GM12878 (cell line): ENCODE results near the gene AXL. TPM values are rescaled to one million over a fixed set of nuclear protein-coding genes. Genes with fewer than 3 reads are reported as not detected.

Experiments used
- ATAC-seq: fragments of 200-7000 bp; cut with Tn5 transposase; 3 replicates; pipeline ENCODE4 v1.9.1; 2020; ENCODE audit warnings: mild to moderate bottlenecking, moderate library complexity
- BruUV-seq: library from RNA; stranded (reverse); fragments of 400-500 nt; replicated peaks from 2 replicates; lab custom pipeline; 2021; lab: Mats Ljungman, UMichigan
- CTCF ChIA-PET: fragments of 300-600 bp; sonication (Branson Sonifier 250); formaldehyde crosslinking; extraction: SDS; loops from one replicate; lab custom pipeline; 2021; ENCODE audit warnings: inconsistent platforms; lab: Yijun Ruan, JAX
- POLR2A ChIA-PET: fragments of 350-600 bp; formaldehyde crosslinking; extraction: SDS; loops from one replicate; lab custom pipeline; 2021; ENCODE audit warnings: inconsistent platforms; lab: Charles Lee
- RAD21 ChIA-PET: fragments of 300-600 bp; sonication (Branson Sonifier 250); formaldehyde crosslinking; loops from one replicate; lab custom pipeline; 2023; ENCODE audit warnings: antibody characterized with exemption; ENCODE audit not compliant: unreplicated experiment; lab: Charles Lee
- SMC1A ChIA-PET: fragments of 300-600 bp; sonication (Branson Sonifier 250); formaldehyde crosslinking; loops from one replicate; lab custom pipeline; 2023; ENCODE audit not compliant: unreplicated experiment, uncharacterized antibody; lab: Charles Lee
- DNase-seq: peaks from one replicate; pipeline ENCODE4 v3.0.0-alpha.2; 2011; ENCODE audit warnings: low read depth, low spot score
- FAIRE-seq: peaks from 3 replicates; lab custom pipeline; 2011; peaks lifted over from hg19 to GRCh38; lab: Jason Lieb, UNC
- H2AFZ ChIP-seq: 2 replicates; pipeline ENCODE4 v1.6.0; 2011; ENCODE audit warnings: low read depth, low read length, control low read depth; ENCODE audit not compliant: control insufficient read depth
- H3K27ac ChIP-seq: 2 replicates; pipeline ENCODE4 v1.5.1; 2011; ENCODE audit warnings: control low read depth; ENCODE audit not compliant: control insufficient read depth, insufficient read depth
- H3K27me3 ChIP-seq, 2 experiments: replicated peaks in 1 of 2; 2 replicates each; pipeline versions ENCODE4 v1.6.0 to v1.6.1; 2011; ENCODE audit warnings: low read length in 1 of 2; ENCODE audit not compliant: control insufficient read depth in 2 of 2, insufficient read depth in 2 of 2
- H3K36me3 ChIP-seq, 2 experiments: 2 replicates each; pipeline ENCODE4 v1.5.1; 2011; ENCODE audit warnings: low read length in 1 of 2; ENCODE audit not compliant: control insufficient read depth in 2 of 2, insufficient read depth in 2 of 2
- H3K4me1 ChIP-seq: 2 replicates; pipeline ENCODE4 v1.6.1; 2011; ENCODE audit warnings: mild to moderate bottlenecking, low read length, moderate library complexity, mixed read lengths; ENCODE audit not compliant: control insufficient read depth, insufficient read depth
- H3K4me2 ChIP-seq: 2 replicates; pipeline ENCODE4 v1.6.0; 2011; ENCODE audit warnings: control low read depth; ENCODE audit not compliant: control insufficient read depth, insufficient read depth
- H3K4me3 ChIP-seq: fragments of 200-600 bp; sonication (generic); 2 replicates; pipeline ENCODE4 v1.5.1; 2016
- H3K79me2 ChIP-seq: 2 replicates; pipeline ENCODE4 v1.6.0; 2011; ENCODE audit warnings: low read length; ENCODE audit not compliant: control insufficient read depth, insufficient read depth
- H3K9ac ChIP-seq: 2 replicates; pipeline ENCODE4 v1.8.0; 2011; ENCODE audit warnings: low read length, control low read depth, mixed read lengths; ENCODE audit not compliant: control insufficient read depth, insufficient read depth
- H3K9me3 ChIP-seq: replicated peaks from 3 replicates; pipeline ENCODE4 v1.5.1; 2011; ENCODE audit warnings: mild to moderate bottlenecking, low read length; ENCODE audit not compliant: control insufficient read depth, insufficient read depth
- H4K20me1 ChIP-seq: 2 replicates; pipeline ENCODE4 v1.6.0; 2011; ENCODE audit not compliant: control insufficient read depth, insufficient read depth
- BMI1 ChIP-seq: fragments of 450-650 bp; IDR thresholded peaks from 2 replicates; pipeline ENCODE4 v1.6.1; 2016; ENCODE audit warnings: mild to moderate bottlenecking, moderate library complexity, borderline replicate concordance
- EGR1 ChIP-seq, 2 experiments: IDR thresholded peaks; 1 replicate in 1 of 2; 2 replicates in 1 of 2; pipeline ENCODE4 v1.6.1; 2011 to 2012; ENCODE audit warnings: low read depth in 2 of 2, low read length in 2 of 2, borderline replicate concordance in 1 of 2, mild to moderate bottlenecking in 1 of 2, moderate library complexity in 1 of 2
- EZH2 ChIP-seq: IDR thresholded peaks from 2 replicates; pipeline ENCODE4 v1.6.1; 2012; ENCODE audit warnings: low read depth, mild to moderate bottlenecking, control low read depth, inconsistent platforms, low read length, borderline replicate concordance; ENCODE audit not compliant: control insufficient read depth
- MYB ChIP-seq: fragments of 150-350 bp; IDR thresholded peaks from 2 replicates; pipeline ENCODE4 v1.6.1; 2014; ENCODE audit warnings: mild to moderate bottlenecking, low read depth, low read length, borderline replicate concordance
- POLR2AphosphoS5 ChIP-seq: IDR thresholded peaks from 2 replicates; pipeline ENCODE4 v1.6.1; 2011; ENCODE audit warnings: mild to moderate bottlenecking, low read length, inconsistent platforms
- RB1 ChIP-seq: fragments of 450-650 bp; formaldehyde crosslinking; IDR thresholded peaks from 2 replicates; pipeline ENCODE4 v1.6.1; 2017; ENCODE audit warnings: mild to moderate bottlenecking, borderline replicate concordance
- SKIL ChIP-seq: fragments of 450-650 bp; IDR thresholded peaks from 2 replicates; pipeline ENCODE4 v1.6.1; 2017; ENCODE audit warnings: mild to moderate bottlenecking, low read depth, inconsistent platforms; ENCODE audit not compliant: poor library complexity, severe bottlenecking
- TCF3 ChIP-seq: IDR thresholded peaks from 2 replicates; pipeline ENCODE4 v1.6.1; 2012; ENCODE audit warnings: low read depth, mild to moderate bottlenecking, low read length, borderline replicate concordance; ENCODE audit not compliant: insufficient read depth
- ZNF24 ChIP-seq: fragments of 450-650 bp; IDR thresholded peaks from 2 replicates; pipeline ENCODE4 v1.6.1; 2017; ENCODE audit warnings: antibody characterized with exemption, mild to moderate bottlenecking
- WGBS: methylation state at CpG from one replicate; pipeline ENCODE4 v1.1.6; 2016; ENCODE audit warnings: low lambda C conversion rate; ENCODE audit not compliant: insufficient replicate concordance, insufficient coverage; ENCODE audit errors: missing lambda C conversion rate; 5-methylcytosine and 5-hydroxymethylcytosine counted together
- in situ Hi-C: fragments of 300-500 bp; cut with MboI; formaldehyde crosslinking; loops from 9 replicates; pipeline ENCODE4 v1.14.3; 2018; ENCODE audit warnings: mixed read lengths
- intact Hi-C: fragments of 100-400 bp; cut with micrococcal nuclease; formaldehyde crosslinking; loops from one replicate; pipeline ENCODE4 v1.14.2; 2022; ENCODE audit not compliant: unreplicated experiment
- polyA plus RNA-seq, 11 experiments: library from polyadenylated mRNA; depleted of rRNA in 4 of 11; unstranded in 6 of 11; stranded (reverse) in 5 of 11; fragments of >200 nt; fragmentation: Nextera tagmentation in 4 of 11; fragmentation: Illumina TruSeq in 1 of 11; extraction: Ambion mirVana in 4 of 11; extraction: Trizol in 1 of 11; gene quantifications; 1 replicate in 1 of 11; 2 replicates in 10 of 11; pipeline versions ENCODE4 v1.2.1 to v1.2.3, GENCODE V29; 2011 to 2016; ENCODE audit warnings: inconsistent platforms in 2 of 11, missing spikeins in 2 of 11, low read depth in 1 of 11
- total RNA-seq, 4 experiments: library from RNA; depleted of rRNA in 3 of 4; stranded (reverse); fragments of >200 nt in 3 of 4; fragmentation: Illumina TruSeq in 1 of 4; extraction: Trizol in 1 of 4; gene quantifications; 2 replicates each; pipeline versions ENCODE4 v1.2.1 to v1.2.3, GENCODE V29; 2013 to 2021
- TF ChIP-seq, protein P1 (sequence below): IDR thresholded peaks from 2 replicates; pipeline ENCODE4 v1.6.1; 2012; ENCODE audit warnings: low read length, inconsistent platforms
- TF ChIP-seq, protein P2 (sequence below): fragments of 450-650 bp; IDR thresholded peaks from 2 replicates; pipeline ENCODE4 v1.6.1; 2016; ENCODE audit warnings: mild to moderate bottlenecking, moderate library complexity, borderline replicate concordance

The AXL gene
- total and polyA plus RNA-seq, 10 of the 15 experiments (the other 5 are each of a cell fraction or from before 2014, with no cell fraction given), result under 0.01 to 0.33 (median 0.07) TPM; not detected in 4

- ChIA-PET CTCF (interaction anchor here (1.0 kb wide), 1 partner anchor 10 kb away, joined by 3 read pairs; no protein-coding TSS in a partner anchor), RAD21 (no interaction called here), SMC1A (no interaction called here), POLR2A (no interaction called here)
- H2AFZ ChIP-seq, result no peak overlapping the region
- peaks cover 0 to 2% of the 10 kb centered on the region in 2 experiments; a peak in 2 of 4 replicates for H3K27me3 ChIP-seq
- no peak overlapping the region for H3K4me2 ChIP-seq
- no peaks in the 10 kb centered on the region for H3K4me1 ChIP-seq
- no peak for ATAC-seq
- in situ Hi-C loops, result no loop called here
- no peaks in the 10 kb centered on the region for H3K9me3 ChIP-seq
- FAIRE-seq, result no peak
- no peaks in the 10 kb centered on the region for H4K20me1 ChIP-seq
- intact Hi-C loops, result no loop called here
- BruUV-seq, result no TSS peak
- no peak overlapping the region for H3K4me3 ChIP-seq
- no peak for TF ChIP-seq EGR1 (IDR thresholded peaks at IDR 0.05; ENCODE audit: borderline replicate concordance in 1 of 2, low read depth in 2 of 2, low read length in 2 of 2)
- TF ChIP-seq ZNF24, result no peak
- TF ChIP-seq, protein P1, sequence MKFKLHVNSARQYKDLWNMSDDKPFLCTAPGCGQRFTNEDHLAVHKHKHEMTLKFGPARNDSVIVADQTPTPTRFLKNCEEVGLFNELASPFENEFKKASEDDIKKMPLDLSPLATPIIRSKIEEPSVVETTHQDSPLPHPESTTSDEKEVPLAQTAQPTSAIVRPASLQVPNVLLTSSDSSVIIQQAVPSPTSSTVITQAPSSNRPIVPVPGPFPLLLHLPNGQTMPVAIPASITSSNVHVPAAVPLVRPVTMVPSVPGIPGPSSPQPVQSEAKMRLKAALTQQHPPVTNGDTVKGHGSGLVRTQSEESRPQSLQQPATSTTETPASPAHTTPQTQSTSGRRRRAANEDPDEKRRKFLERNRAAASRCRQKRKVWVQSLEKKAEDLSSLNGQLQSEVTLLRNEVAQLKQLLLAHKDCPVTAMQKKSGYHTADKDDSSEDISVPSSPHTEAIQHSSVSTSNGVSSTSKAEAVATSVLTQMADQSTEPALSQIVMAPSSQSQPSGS, result no peak
- TF ChIP-seq BMI1, result no peak
- no peak for TF ChIP-seq MYB
- TF ChIP-seq SKIL, result no peak
- no peak for TF ChIP-seq POLR2AphosphoS5
- no peak for TF ChIP-seq EZH2
- no peak for TF ChIP-seq TCF3
- TF ChIP-seq, protein P2, sequence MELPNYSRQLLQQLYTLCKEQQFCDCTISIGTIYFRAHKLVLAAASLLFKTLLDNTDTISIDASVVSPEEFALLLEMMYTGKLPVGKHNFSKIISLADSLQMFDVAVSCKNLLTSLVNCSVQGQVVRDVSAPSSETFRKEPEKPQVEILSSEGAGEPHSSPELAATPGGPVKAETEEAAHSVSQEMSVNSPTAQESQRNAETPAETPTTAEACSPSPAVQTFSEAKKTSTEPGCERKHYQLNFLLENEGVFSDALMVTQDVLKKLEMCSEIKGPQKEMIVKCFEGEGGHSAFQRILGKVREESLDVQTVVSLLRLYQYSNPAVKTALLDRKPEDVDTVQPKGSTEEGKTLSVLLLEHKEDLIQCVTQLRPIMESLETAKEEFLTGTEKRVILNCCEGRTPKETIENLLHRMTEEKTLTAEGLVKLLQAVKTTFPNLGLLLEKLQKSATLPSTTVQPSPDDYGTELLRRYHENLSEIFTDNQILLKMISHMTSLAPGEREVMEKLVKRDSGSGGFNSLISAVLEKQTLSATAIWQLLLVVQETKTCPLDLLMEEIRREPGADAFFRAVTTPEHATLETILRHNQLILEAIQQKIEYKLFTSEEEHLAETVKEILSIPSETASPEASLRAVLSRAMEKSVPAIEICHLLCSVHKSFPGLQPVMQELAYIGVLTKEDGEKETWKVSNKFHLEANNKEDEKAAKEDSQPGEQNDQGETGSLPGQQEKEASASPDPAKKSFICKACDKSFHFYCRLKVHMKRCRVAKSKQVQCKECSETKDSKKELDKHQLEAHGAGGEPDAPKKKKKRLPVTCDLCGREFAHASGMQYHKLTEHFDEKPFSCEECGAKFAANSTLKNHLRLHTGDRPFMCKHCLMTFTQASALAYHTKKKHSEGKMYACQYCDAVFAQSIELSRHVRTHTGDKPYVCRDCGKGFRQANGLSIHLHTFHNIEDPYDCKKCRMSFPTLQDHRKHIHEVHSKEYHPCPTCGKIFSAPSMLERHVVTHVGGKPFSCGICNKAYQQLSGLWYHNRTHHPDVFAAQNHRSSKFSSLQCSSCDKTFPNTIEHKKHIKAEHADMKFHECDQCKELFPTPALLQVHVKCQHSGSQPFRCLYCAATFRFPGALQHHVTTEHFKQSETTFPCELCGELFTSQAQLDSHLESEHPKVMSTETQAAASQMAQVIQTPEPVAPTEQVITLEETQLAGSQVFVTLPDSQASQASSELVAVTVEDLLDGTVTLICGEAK, result no peak
- TF ChIP-seq RB1, result no peak
- no peaks in the 10 kb centered on the region for H3K79me2 ChIP-seq
- no peak overlapping the region for H3K9ac ChIP-seq
- no peak for DNase-seq
- no peaks in the 10 kb centered on the region for H3K36me3 ChIP-seq
- 0% methylated on average over 1 of the region's 1 CpG for WGBS
- H3K27ac ChIP-seq, result no peak overlapping the region
These were observed 4.9 kb upstream of the AXL start for GRCh38 chr19:41214161-41214560.
